NCI-H1694 (cell line): ENCODE results near the gene OR2G6.
"Not testable (repeated sequence)": the region's sequence is repeated elsewhere in the genome, so short reads cannot be mapped to it uniquely, and the experiment has no call there.

Experiments
- DNase-seq: peaks from one replicate; lab custom pipeline; 2025; lab: John Stamatoyannopoulos, UW

The OR2G6 gene

DNA sequence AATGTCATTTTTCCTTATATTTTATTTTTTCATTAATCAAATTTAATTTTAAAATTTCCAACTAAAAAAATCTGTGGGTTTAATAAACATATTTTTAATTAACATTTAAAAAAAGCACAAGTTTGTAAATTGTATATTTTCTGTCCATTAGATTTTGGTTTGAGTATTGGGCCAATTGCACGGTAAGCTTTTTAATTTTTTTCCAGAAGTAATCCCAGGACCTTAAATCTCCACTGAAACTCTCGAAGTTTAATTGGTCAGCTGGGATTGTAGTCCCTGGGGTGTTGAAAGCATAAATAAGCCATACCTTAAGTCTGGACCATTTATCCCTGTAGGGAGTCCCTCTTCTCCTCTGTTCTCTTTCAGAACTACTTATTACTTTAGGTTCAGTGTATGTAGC lies at the start of gene OR2G6:
Gene OR2G6 (plus strand): TSS at position 301 of the 400 bp plus-strand sequence. CDS start 13,574 bp downstream, outside the sequence.
- not testable (repeated sequence) for DNase-seq

GRCh38 chr1:248459117-248459516 lies 48.8 kb upstream of the OR2G6 start:
- not testable (repeated sequence) for DNase-seq

- no peak for DNase-seq
Measured at GRCh38 chr1:248471154-248471553, 36.7 kb upstream of the OR2G6 start.

DNA sequence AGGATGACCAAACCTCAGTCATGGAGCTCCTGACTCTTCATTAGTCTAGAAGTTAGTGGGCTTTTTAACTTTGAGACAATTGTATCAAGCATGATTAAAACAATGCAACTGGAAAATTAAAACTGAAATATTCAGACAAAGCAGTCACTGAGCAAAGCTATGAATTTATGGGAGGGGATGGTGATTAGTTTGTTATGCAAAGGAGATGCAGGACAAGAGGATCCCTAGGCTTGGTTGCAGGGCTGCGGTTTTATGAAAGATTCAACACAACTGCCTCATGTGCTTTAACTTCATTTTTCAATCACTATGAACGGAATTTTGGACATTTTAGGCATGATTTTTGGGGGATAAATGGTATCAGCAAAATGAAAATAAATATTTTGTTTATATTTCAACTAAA lies 35.8 kb upstream of the OR2G6 start:
- not testable (repeated sequence) for DNase-seq

DNA sequence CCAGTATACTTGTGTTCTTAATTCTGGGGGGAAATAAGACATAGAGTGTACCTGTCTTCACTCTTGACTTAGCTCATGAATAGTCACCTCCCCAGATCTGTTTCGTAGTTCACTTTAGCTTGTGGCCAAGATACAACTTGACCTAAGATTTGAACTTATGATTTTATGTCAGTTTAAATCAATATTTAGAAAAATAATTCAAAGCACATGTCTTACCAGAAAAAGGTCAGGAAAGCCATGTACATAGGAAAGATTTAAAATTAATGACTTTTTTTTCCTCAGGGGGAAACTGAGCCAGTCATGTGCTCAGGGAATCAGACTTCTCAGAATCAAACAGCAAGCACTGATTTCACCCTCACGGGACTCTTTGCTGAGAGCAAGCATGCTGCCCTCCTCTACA lies 34.8 kb upstream of the OR2G6 start, which contains the start of gene OR2T3:
Gene OR2T3 (plus strand): TSS at position 301 of the 400 bp plus-strand sequence. CDS start 0 bp downstream, at position 301.
- not testable (repeated sequence) for DNase-seq

DNA sequence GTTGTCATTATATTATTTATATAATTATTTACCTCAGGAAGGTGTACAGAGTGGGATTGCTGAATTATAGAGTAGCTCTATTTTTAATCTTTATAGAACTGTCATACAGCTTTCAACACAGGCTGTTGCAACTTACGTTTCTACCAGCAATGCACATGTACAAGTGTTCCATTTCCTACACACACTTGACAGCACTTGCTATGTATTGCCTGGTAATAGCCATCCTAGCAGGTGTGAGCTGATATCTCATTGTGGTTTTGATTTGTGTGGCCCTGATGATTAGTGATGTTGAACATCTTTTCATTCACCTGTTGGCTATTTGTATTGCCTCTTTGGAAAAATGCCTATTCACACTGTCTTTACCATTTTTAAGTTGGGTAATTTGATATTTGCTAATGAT lies 32.2 kb upstream of the OR2G6 start:
- DNase-seq, result not testable (repeated sequence)

DNA sequence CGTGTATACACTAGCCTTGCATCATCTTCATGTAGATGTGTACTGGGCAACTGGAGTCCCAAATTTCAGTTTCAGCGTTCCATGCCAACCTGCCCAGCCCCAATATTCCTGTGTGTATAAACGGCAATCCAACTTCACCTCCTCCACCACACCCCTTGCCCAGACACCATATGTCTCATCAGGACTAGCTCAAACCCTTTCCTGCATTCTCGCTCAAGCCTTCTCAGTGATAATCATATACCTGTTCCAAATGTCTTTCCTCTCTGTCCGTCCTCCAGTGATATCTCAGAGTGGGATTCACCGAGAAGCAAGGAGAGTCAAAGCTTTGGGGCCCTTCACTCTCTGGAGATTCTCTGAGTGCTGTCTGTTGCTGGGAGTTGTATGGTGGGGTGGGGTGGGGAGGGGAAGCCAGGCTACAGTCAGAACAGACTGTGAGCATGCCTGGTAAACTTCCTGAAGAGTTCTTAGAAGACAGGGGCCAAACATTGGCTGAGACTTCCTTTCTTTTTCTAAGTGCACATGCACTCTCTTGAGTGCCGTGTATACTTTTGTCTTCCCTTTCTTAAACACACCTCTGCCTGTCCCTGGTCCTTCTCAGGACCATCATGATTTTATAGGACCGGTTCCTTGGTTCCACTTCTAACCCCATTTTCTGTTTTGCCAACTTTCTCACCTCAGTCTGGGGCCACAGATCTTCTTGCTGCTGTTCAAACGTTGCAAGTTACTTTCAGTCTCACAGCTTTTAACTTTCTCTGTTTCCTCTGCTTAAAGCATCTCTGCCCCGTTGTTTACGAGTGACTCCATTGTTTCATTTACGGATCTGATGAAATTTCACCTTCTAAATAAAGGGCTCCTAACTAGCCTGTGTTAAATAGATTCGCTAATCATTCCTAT lies 25.9 kb upstream of the OR2G6 start:
- DNase-seq, result not testable (repeated sequence)

- DNase-seq, result not testable (repeated sequence)
Measured at GRCh38 chr1:248488289-248488688, 19.6 kb upstream of the OR2G6 start, which contains the start of gene OR2T5. TSS of gene OR2T5 (plus strand) at chr1:248488589. CDS start at chr1:248488589, 0 bp downstream.

DNA sequence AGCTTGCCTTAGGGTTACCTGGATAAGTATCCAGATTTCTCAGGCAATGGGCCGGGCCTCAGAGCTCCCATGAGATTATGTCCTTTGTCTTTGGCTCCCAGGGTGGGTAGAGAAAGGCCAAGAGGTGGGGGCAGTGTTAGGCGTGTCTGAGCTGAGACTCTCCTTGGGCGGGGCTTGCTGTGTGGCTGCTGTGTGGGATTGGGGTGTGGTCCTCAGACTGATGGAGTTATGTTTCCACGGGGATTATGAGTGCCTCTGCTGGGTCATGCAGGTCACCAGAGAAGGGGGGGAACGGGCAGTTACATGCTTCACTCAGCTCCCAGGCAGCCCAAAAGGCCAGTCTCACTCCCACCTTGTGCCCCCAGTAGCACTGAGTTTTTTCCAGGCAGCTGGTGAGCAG lies 11.2 kb upstream of the OR2G6 start:
- not testable (repeated sequence) for DNase-seq

DNA sequence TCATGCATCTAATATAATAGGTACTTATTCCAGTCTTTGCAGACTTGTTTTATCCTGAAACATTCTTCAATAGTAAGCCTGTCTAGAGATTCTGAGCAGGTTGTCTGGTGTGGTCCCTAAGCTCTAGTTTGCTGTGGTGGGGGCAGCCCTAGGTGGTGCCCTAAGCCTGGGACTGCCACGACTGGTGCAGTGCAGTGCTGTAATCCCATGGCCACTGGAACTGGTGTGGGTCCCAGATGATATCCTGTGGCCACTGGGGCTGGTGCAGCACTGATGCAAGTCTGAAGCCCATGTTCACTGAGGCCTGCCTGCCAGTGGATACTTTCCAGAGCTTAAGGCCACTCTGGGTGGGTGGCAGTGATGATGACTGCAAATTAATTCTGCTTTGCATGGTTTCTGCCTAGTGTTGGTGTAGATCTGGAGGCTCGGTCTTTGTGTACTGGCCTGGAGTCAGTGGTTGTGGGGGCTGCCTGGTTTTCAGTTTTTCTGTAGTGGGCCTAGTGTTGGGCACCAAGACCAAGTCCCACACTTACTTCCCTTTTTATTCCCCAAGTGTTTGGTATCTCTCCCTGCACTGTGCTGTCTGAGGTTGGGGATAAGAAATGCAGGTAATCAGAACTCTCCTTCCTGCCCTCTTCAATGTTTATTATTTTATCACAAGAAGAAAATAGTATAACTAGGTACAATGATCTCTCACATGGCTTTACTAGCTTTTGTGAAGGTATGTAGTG lies 7.4 kb upstream of the OR2G6 start:
- DNase-seq, result not testable (repeated sequence)

- not testable (repeated sequence) for DNase-seq
Measured at GRCh38 chr1:248510217-248510616, 2.3 kb downstream of the OR2G6 start.

DNA sequence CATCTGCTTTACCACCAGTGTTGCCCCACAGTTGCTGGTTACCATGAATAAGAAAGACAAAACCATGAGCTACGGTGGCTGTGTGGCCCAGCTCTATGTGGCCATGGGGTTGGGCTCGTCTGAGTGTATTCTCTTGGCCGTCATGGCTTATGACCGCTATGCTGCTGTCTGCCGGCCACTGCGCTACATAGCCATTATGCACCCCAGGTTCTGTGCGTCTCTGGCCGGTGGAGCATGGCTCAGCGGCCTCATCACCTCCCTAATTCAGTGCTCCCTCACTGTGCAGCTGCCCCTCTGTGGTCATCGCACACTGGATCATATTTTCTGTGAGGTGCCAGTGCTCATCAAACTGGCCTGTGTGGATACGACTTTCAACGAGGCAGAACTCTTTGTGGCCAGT lies 14.0 kb downstream of the OR2G6 start:
- no peak for DNase-seq

DNA sequence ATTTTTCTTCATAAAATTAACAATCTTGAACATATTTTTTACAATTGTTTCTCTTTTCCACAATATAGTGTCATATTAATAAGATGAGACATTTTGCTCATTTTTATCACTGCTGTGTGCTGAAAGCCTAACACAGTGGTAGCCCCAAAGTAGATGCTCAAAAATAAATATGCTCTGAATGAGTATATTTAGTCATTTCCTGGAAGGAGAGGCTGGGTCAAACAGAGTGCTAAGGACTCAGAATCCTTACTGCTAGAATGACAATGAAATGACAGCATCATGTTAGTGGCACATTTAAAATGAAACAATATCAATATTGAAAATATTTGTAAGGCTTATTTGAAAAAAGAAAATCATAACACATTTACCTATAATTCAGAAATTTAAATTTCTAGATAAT lies 29.6 kb downstream of the OR2G6 start:
- DNase-seq, result not testable (repeated sequence)

GRCh38 chr1:248547383-248547782 lies 39.5 kb downstream of the OR2G6 start:
- DNase-seq, result not testable (repeated sequence)

- not testable (repeated sequence) for DNase-seq
Measured at GRCh38 chr1:248551027-248551426, 43.2 kb downstream of the OR2G6 start.

- not testable (repeated sequence) for DNase-seq
Measured at GRCh38 chr1:248562672-248563071, 54.8 kb downstream of the OR2G6 start, which contains the start of gene OR2T29. TSS of gene OR2T29 (minus strand) at chr1:248562772. CDS start at chr1:248559491, 3,281 bp downstream.

DNA sequence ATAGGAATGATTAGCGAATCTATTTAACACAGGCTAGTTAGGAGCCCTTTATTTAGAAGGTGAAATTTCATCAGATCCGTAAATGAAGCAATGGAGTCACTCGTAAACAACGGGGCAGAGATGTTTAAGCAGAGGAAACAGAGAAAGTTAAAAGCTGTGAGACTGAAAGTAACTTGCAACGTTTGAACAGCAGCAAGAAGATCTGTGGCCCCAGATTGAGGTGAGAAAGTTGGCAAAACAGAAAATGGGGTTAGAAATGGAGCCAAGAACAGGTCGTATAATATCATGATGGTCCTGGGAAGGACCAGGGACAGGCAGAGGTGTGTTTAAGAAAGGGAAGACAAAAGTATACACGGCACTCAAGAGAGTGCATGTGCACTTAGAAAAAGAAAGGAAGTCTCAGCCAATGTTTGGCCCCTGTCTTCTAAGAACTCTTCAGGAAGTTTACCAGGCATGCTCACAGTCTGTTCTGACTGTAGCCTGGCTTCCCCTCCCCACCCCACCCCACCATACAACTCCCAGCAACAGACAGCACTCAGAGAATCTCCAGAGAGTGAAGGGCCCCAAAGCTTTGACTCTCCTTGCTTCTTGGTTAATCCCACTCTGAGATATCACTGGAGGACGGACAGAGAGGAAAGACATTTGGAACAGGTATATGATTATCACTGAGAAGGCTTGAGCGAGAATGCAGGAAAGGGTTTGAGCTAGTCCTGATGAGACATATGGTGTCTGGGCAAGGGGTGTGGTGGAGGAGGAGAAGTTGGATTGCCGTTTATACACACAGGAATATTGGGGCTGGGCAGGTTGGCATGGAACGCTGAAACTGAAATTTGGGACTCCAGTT lies 57.9 kb downstream of the OR2G6 start:
- not testable (repeated sequence) for DNase-seq

GRCh38 chr1:248569049-248569448 lies 61.2 kb downstream of the OR2G6 start:
- not testable (repeated sequence) for DNase-seq

- not testable (repeated sequence) for DNase-seq
Measured at GRCh38 chr1:248570811-248571210, 62.9 kb downstream of the OR2G6 start.

- not testable (repeated sequence) for DNase-seq
Measured at GRCh38 chr1:248572049-248572448, 64.2 kb downstream of the OR2G6 start.

- DNase-seq, result not testable (repeated sequence)
Measured at GRCh38 chr1:248573856-248574255, 66.0 kb downstream of the OR2G6 start.
